Neural progenitor cell (in vitro differentiated cells): ENCODE measurements around the gene SMOC2.

Experiments used
- CTCF ChIP-seq: fragments of 200-600 bp; sonication (generic); IDR thresholded peaks from 2 replicates; pipeline ENCODE4 v1.5.1; 2017; ENCODE audit warnings: antibody characterized with exemption, mild to moderate bottlenecking
- EZH2 ChIP-seq: fragments of 200-600 bp; sonication (generic); IDR thresholded peaks from 2 replicates; pipeline ENCODE4 v1.6.1; 2017; ENCODE audit warnings: antibody characterized with exemption, mild to moderate bottlenecking, moderate library complexity

- TF ChIP-seq CTCF (no peak), EZH2 (no peak)
Measured at GRCh38 chr6:168650671-168651111, 209.7 kb downstream of the SMOC2 start.
